Left ventricle myocardium inferior (tissue), 1 donor: ENCODE results near the gene ANKRD13D. TPM values are rescaled to one million over a fixed set of nuclear protein-coding genes. Genes with fewer than 3 reads are reported as not detected.
A peak's percentile ranks its signal among the peaks of the same experiment; 100 is the strongest.

Experiments
- DNase-seq: peaks from one replicate; pipeline ENCODE4 v3.0.0-alpha.2; 2020
- H3K27ac ChIP-seq: fragments of 200-600 bp; replicated peaks from 2 replicates; pipeline ENCODE4 v1.8.0; 2021
- H3K27me3 ChIP-seq: fragments of 200-600 bp; 2 replicates; pipeline ENCODE4 v1.8.0; 2021; ENCODE audit warnings: low read depth
- H3K36me3 ChIP-seq: fragments of 200-600 bp; 2 replicates; pipeline ENCODE4 v1.8.0; 2021
- H3K4me1 ChIP-seq: fragments of 200-600 bp; 2 replicates; pipeline ENCODE4 v1.8.0; 2021
- H3K4me3 ChIP-seq: fragments of 200-600 bp; 2 replicates; pipeline ENCODE4 v1.8.0; 2021; ENCODE audit warnings: mild to moderate bottlenecking, moderate library complexity
- H3K9me3 ChIP-seq: fragments of 200-600 bp; replicated peaks from 2 replicates; pipeline ENCODE4 v1.8.0; 2021
- CTCF ChIP-seq: fragments of 200-600 bp; IDR thresholded peaks from 2 replicates; pipeline ENCODE4 v1.8.0; 2021; ENCODE audit warnings: antibody characterized with exemption, mild to moderate bottlenecking, borderline replicate concordance
- intact Hi-C: fragments of 100-400 bp; cut with micrococcal nuclease; formaldehyde crosslinking; loops from one replicate; pipeline ENCODE4 v1.11.0; 2022
- total RNA-seq: library from RNA; stranded (reverse); fragmentation: NEBNext Ultra II Directional; extraction: Animal tissue kit (Norgen Biotek cat#: 25700); gene quantifications from one replicate; pipeline ENCODE4 v1.2.1, GENCODE V29; 2021
- donor health status: DM: no; HTN: yes; CAD: no; lungs with severe emphysema.

ANKRD13D gene
- total RNA-seq, 1 donor from 2014 or later, result 11.8 TPM

- DNase-seq, result peak; percentile 34
- Histone ChIP-seq H3K36me3 (peaks cover 84% of the 10 kb centered on the region), H3K4me1 (peaks cover 64% of the 10 kb centered on the region), H3K27me3 (no peaks in the 10 kb centered on the region), H3K4me3 (no peak overlapping the region), H3K9me3 (no peaks in the 10 kb centered on the region), H3K27ac (peak overlapping the region; percentile 67)
- intact Hi-C loops, result no loop called here
- no peak for TF ChIP-seq CTCF
Observed at GRCh38 chr11:67283481-67283963, 5.6 kb upstream of the ANKRD13D start.

GRCh38 chr11:67284811-67285540 is 4.1 kb upstream of the ANKRD13D start:
- intact Hi-C loops, result no loop called here
- TF ChIP-seq CTCF, result no peak
- Histone ChIP-seq H3K9me3 (no peaks in the 10 kb centered on the region), H3K27ac (peak overlapping the region; percentile 95), H3K27me3 (no peaks in the 10 kb centered on the region), H3K36me3 (peaks cover 70% of the 10 kb centered on the region), H3K4me3 (no peak overlapping the region), H3K4me1 (peaks cover 62% of the 10 kb centered on the region)
- DNase-seq, result peak; percentile 18

- H3K9me3 ChIP-seq, result no peaks in the 10 kb centered on the region
- peak overlapping the region; percentile 95 for H3K27ac ChIP-seq
- peak; percentile 20 for DNase-seq
- H3K4me1 ChIP-seq, result peaks cover 62% of the 10 kb centered on the region
- H3K27me3 ChIP-seq, result no peaks in the 10 kb centered on the region
- intact Hi-C loops, result no loop called here
- H3K4me3 ChIP-seq, result no peak overlapping the region
- TF ChIP-seq CTCF, result no peak
- H3K36me3 ChIP-seq, result peaks cover 67% of the 10 kb centered on the region
Observed at GRCh38 chr11:67285541-67286498, 3.3 kb upstream of the ANKRD13D start.

- H3K4me1 ChIP-seq, result peaks cover 63% of the 10 kb centered on the region
- no peak for TF ChIP-seq CTCF
- peak; percentile 29 for DNase-seq
Observed at GRCh38 chr11:67286621-67287333, 2.3 kb upstream of the ANKRD13D start.

More at GRCh38 chr11:67286621-67287333, 2.3 kb upstream of the ANKRD13D start:
- Histone ChIP-seq H3K36me3 (peaks cover 64% of the 10 kb centered on the region), H3K4me3 (no peak overlapping the region), H3K27me3 (no peaks in the 10 kb centered on the region), H3K9me3 (no peaks in the 10 kb centered on the region), H3K27ac (peak overlapping the region; percentile 95)
- intact Hi-C loops, result no loop called here
